A549 (cell line): ENCODE data around the gene MYT1. TPM values are rescaled to one million over a fixed set of nuclear protein-coding genes. Genes with fewer than 3 reads are reported as not detected.

Experiments
- ATAC-seq, 2 experiments: fragments of 200-7000 bp in 1 of 2; fragments of >200 bp in 1 of 2; cut with Nextera tagmentation in 1 of 2; cut with Tn5 transposase in 1 of 2; 3 replicates each; pipeline versions ENCODE4 v1.8.0 to v1.9.1; 2018 to 2020; ENCODE audit warnings: mild to moderate bottlenecking in 1 of 2, moderate library complexity in 1 of 2
- CTCF ChIA-PET: fragments of 300-600 bp; sonication (Branson Sonifier 250); formaldehyde crosslinking; extraction: SDS; loops from one replicate; lab custom pipeline; 2021; ENCODE audit warnings: antibody characterized with exemption, inconsistent platforms; lab: Yijun Ruan, JAX
- POLR2A ChIA-PET: fragments of 350-600 bp; formaldehyde crosslinking; extraction: SDS; loops from one replicate; lab custom pipeline; 2021; ENCODE audit warnings: antibody characterized with exemption, inconsistent platforms; lab: Yijun Ruan, JAX
- DNase-seq, 2 experiments: peaks; one replicate each; pipeline versions ENCODE4 v3.0.0 to v3.0.0-alpha.2; 2011 to 2016; ENCODE audit warnings: low read depth in 1 of 2, low spot score in 1 of 2
- FAIRE-seq: peaks from 2 replicates; lab custom pipeline; 2011; peaks lifted over from hg19 to GRCh38; lab: Jason Lieb, UNC
- H3K27ac ChIP-seq, 2 experiments: fragments of >200 bp; sonication (Bioruptor Twin); formaldehyde crosslinking; 3 replicates each; pipeline ENCODE4 v1.5.1; 2016 to 2017
- H3K4me1 ChIP-seq: fragments of >200 bp; sonication (Bioruptor Twin); formaldehyde crosslinking; 3 replicates; pipeline ENCODE4 v1.6.1; 2016
- H3K4me2 ChIP-seq: fragments of >200 bp; sonication (Bioruptor Twin); formaldehyde crosslinking; 3 replicates; pipeline ENCODE4 v1.6.1; 2016
- H3K4me3 ChIP-seq: fragments of >200 bp; sonication (Bioruptor Twin); formaldehyde crosslinking; 3 replicates; pipeline ENCODE4 v1.5.1; 2016
- H3K9me3 ChIP-seq: fragments of >200 bp; sonication (Bioruptor Twin); formaldehyde crosslinking; 3 replicates; pipeline ENCODE4 v1.6.1; 2016
- BCL3 ChIP-seq: fragments of >200 bp; sonication (Bioruptor Twin); formaldehyde crosslinking; IDR thresholded peaks from 3 replicates; pipeline ENCODE4 v1.6.1; 2016
- BHLHE40 ChIP-seq: IDR thresholded peaks from 2 replicates; pipeline ENCODE4 v1.6.1; 2012; ENCODE audit warnings: low read depth, low read length, inconsistent platforms
- CBX2 ChIP-seq: fragments of 200-600 bp; sonication (generic); IDR thresholded peaks from 2 replicates; pipeline ENCODE4 v1.6.1; 2016; ENCODE audit warnings: low read depth, mild to moderate bottlenecking, borderline replicate concordance
- CHD4 ChIP-seq: fragments of 200-600 bp; sonication (generic); IDR thresholded peaks from 2 replicates; pipeline ENCODE4 v1.6.1; 2016; ENCODE audit warnings: antibody characterized with exemption, mild to moderate bottlenecking, borderline replicate concordance
- CTCF ChIP-seq: fragments of >200 bp; sonication (Bioruptor Twin); formaldehyde crosslinking; IDR thresholded peaks from 3 replicates; pipeline ENCODE4 v1.5.1; 2016
- EHMT2 ChIP-seq: fragments of 200-600 bp; sonication (generic); IDR thresholded peaks from 2 replicates; pipeline ENCODE4 v1.6.1; 2016; ENCODE audit warnings: antibody characterized with exemption, low read depth, mild to moderate bottlenecking, moderate library complexity
- EP300 ChIP-seq, 2 experiments: fragments of >200 bp; sonication (Bioruptor Twin); formaldehyde crosslinking; IDR thresholded peaks; 2 replicates in 1 of 2; 3 replicates in 1 of 2; pipeline ENCODE4 v1.6.1; 2016 to 2017
- FOXS1 ChIP-seq: fragments of 250-450 bp; sonication (Bioruptor Pico); IDR thresholded peaks from 2 replicates; pipeline ENCODE4 v1.5.0; 2020; ENCODE audit warnings: mild to moderate bottlenecking, moderate library complexity
- HDAC2 ChIP-seq: fragments of 200-600 bp; sonication (generic); IDR thresholded peaks from 2 replicates; pipeline ENCODE4 v1.6.1; 2016
- HES2 ChIP-seq: fragments of >200 bp; sonication (Bioruptor Twin); formaldehyde crosslinking; IDR thresholded peaks from 2 replicates; pipeline ENCODE4 v1.6.1; 2016
- HMGXB4 ChIP-seq: fragments of 250-450 bp; sonication (Bioruptor Pico); IDR thresholded peaks from 2 replicates; pipeline ENCODE4 v1.5.0; 2021; ENCODE audit warnings: mild to moderate bottlenecking, moderate library complexity, borderline replicate concordance
- JUN ChIP-seq, 2 experiments: fragments of >200 bp; sonication (Bioruptor Twin); formaldehyde crosslinking; IDR thresholded peaks; 2 replicates in 1 of 2; 3 replicates in 1 of 2; pipeline ENCODE4 v1.6.1; 2016 to 2017
- KDM5A ChIP-seq: fragments of 200-600 bp; sonication (generic); IDR thresholded peaks from 2 replicates; pipeline ENCODE4 v1.6.1; 2016; ENCODE audit warnings: antibody characterized with exemption, mild to moderate bottlenecking
- MAX ChIP-seq: IDR thresholded peaks from 2 replicates; pipeline ENCODE4 v1.6.1; 2012
- NFE2L2 ChIP-seq: fragments of 150-350 bp; conservative IDR thresholded peaks from 2 replicates; pipeline ENCODE4 v1.6.1; 2014; ENCODE audit warnings: low read length
- PHF8 ChIP-seq: fragments of 200-600 bp; sonication (generic); IDR thresholded peaks from 2 replicates; pipeline ENCODE4 v1.6.1; 2016; ENCODE audit warnings: low read depth, mild to moderate bottlenecking, antibody characterized with exemption, moderate library complexity, borderline replicate concordance
- POLR2A ChIP-seq: IDR thresholded peaks from 2 replicates; pipeline ENCODE4 v1.6.1; 2012; ENCODE audit warnings: mild to moderate bottlenecking, low read length
- POLR2AphosphoS2 ChIP-seq: conservative IDR thresholded peaks from 2 replicates; pipeline ENCODE4 v1.6.1; 2012; ENCODE audit warnings: low read length, improper control_type of control experiment, inconsistent platforms
- RAD21 ChIP-seq, 2 experiments: fragments of >200 bp in 1 of 2; sonication (Bioruptor Twin) in 1 of 2; formaldehyde crosslinking in 1 of 2; IDR thresholded peaks in 1 of 2; conservative IDR thresholded peaks in 1 of 2; 2 replicates in 1 of 2; 3 replicates in 1 of 2; pipeline ENCODE4 v1.6.1; 2012 to 2018; ENCODE audit warnings: inconsistent platforms in 1 of 2
- RFX5 ChIP-seq: fragments of 450-650 bp; IDR thresholded peaks from 2 replicates; pipeline ENCODE4 v1.7.1; 2014; ENCODE audit warnings: antibody characterized with exemption, mild to moderate bottlenecking, moderate library complexity
- SMC3 ChIP-seq: fragments of >200 bp; sonication (Bioruptor Twin); formaldehyde crosslinking; IDR thresholded peaks from 3 replicates; pipeline ENCODE4 v1.6.1; 2018; ENCODE audit warnings: inconsistent platforms
- SREBF2 ChIP-seq: fragments of 450-650 bp; IDR thresholded peaks from 2 replicates; pipeline ENCODE4 v1.6.1; 2014; ENCODE audit warnings: mild to moderate bottlenecking, moderate library complexity
- USF2 ChIP-seq: fragments of 450-650 bp; IDR thresholded peaks from 2 replicates; pipeline ENCODE4 v1.6.1; 2014; ENCODE audit warnings: antibody characterized with exemption
- ZC3H11A ChIP-seq: fragments of 450-650 bp; IDR thresholded peaks from 2 replicates; pipeline ENCODE4 v1.6.1; 2014; ENCODE audit warnings: antibody characterized with exemption, mild to moderate bottlenecking
- ZFP36 ChIP-seq: fragments of 450-650 bp; IDR thresholded peaks from 2 replicates; pipeline ENCODE4 v1.6.1; 2014; ENCODE audit warnings: borderline replicate concordance; ENCODE audit not compliant: partially characterized antibody
- WGBS: methylation state at CpG from one replicate; pipeline ENCODE4 v1.1.6; 2017; ENCODE audit errors: missing lambda C conversion rate; 5-methylcytosine and 5-hydroxymethylcytosine counted together
- polyA minus RNA-seq: library from RNA; depleted of rRNA, polyadenylated mRNA; stranded (reverse); fragments of >200 nt; gene quantifications from 2 replicates; pipeline ENCODE4 v1.2.3, GENCODE V29; 2011; rRNA and poly(A)+ RNA removed
- polyA plus RNA-seq, 4 experiments: library from polyadenylated mRNA; depleted of rRNA in 3 of 4; stranded (reverse); fragments of >200 nt; fragmentation: RNase III in 1 of 4; extraction: RNeasy Plus Mini Kit Qiagen cat#74134 plus additional on column Dnase treatment in 1 of 4; gene quantifications; 2 replicates in 3 of 4; 3 replicates in 1 of 4; pipeline ENCODE4 v1.2.3, GENCODE V29; 2011 to 2017

The MYT1 gene
- polyA plus RNA-seq (2011; rRNA removed) (0.22 and 0.29 TPM in 2 replicates), polyA plus RNA-seq (2017; fragmentation: RNase III; extraction: RNeasy Plus Mini Kit Qiagen cat#74134 plus additional on column Dnase treatment) (0.21 to 0.26 TPM (median 0.26 TPM) in 3 replicates), polyA minus RNA-seq (0.04 and 0.10 TPM in 2 replicates)
- 0.10 and 0.13 TPM in 2 replicates for polyA plus RNA-seq (2012; cell fraction: cytosol; rRNA removed)
- 0.20 and 0.47 TPM in 2 replicates for polyA plus RNA-seq (2012; cell fraction: nucleus; rRNA removed)

GRCh38 chr20:64164123-64164836 lies at the start of gene MYT1:
TSS of gene MYT1 (plus strand) at chr20:64164452. CDS start at chr20:64198862, 34,410 bp downstream.
- FAIRE-seq, result no peak
- no peak within 1 kb of the TSS for H3K4me3 ChIP-seq
- H3K27ac ChIP-seq, result no peak within 1 kb of the TSS
- no peak for ATAC-seq
- DNase-seq, result no peak
- CTCF ChIA-PET, result no interaction called here
- POLR2A ChIA-PET, result no interaction called here
- H3K4me2 ChIP-seq, result no peak within 1 kb of the TSS
- H3K4me1 ChIP-seq, result no peaks in the 10 kb centered on the region
- no peaks in the 10 kb centered on the region for H3K9me3 ChIP-seq
- TF ChIP-seq HDAC2 (no peak), NFE2L2 (no peak), POLR2A (no peak), POLR2AphosphoS2 (no peak), SMC3 (no peak), BHLHE40 (no peak), RFX5 (no peak), CBX2 (no peak), FOXS1 (CRISPR knock-in tag) (no peak), HES2 (no peak), CTCF (no peak), EHMT2 (no peak), EP300 (IDR thresholded peaks at IDR 0.05) (no peak), ZC3H11A (no peak), ZFP36 (no peak), CHD4 (no peak), SREBF2 (no peak), BCL3 (no peak), MAX (no peak), HMGXB4 (no peak)
- WGBS, result 56% methylated on average over 21 of the region's 21 CpGs

- WGBS, result 61% methylated on average over 13 of the region's 14 CpGs
- no peak for FAIRE-seq
- H3K9me3 ChIP-seq, result no peaks in the 10 kb centered on the region
- no peak for TF ChIP-seq BHLHE40
- TF ChIP-seq HDAC2, result no peak
- no peak for TF ChIP-seq USF2
- TF ChIP-seq BCL3, result no peak
- no peak for TF ChIP-seq KDM5A
- TF ChIP-seq ZC3H11A, result no peak
- TF ChIP-seq RAD21 (conservative IDR thresholded peaks at IDR 0.05 in 1 of 2, IDR thresholded peaks at IDR 0.05 in 1 of 2), result no peak
- no peak for TF ChIP-seq PHF8
- no peak for TF ChIP-seq JUN (IDR thresholded peaks at IDR 0.05)
- POLR2A ChIA-PET, result interaction anchor here (1.3 kb wide), 1 partner anchor 32 kb away, joined by 4 read pairs; the partner anchor contains the start of gene LKAAEAR1
- DNase-seq, result no peak
- no peak overlapping the region for H3K27ac ChIP-seq
- H3K4me2 ChIP-seq, result no peak overlapping the region
- no peak overlapping the region for H3K4me3 ChIP-seq
- ATAC-seq, result no peak
- CTCF ChIA-PET, result interaction anchor here (1.3 to 7.6 kb wide), 6 partner anchors 9 to 77 kb away, joined by 3 to 58 read pairs (median 7); partner anchors contain the start of genes LKAAEAR1 and NPBWR2
- no peaks in the 10 kb centered on the region for H3K4me1 ChIP-seq
These were observed 48.9 kb upstream of the MYT1 start for GRCh38 chr20:64115171-64115911.
